Measurements from ENCODE around the gene HGFAC. TPM values are rescaled to one million over a fixed set of nuclear protein-coding genes. Genes with fewer than 3 reads are reported as not detected.

The HGFAC gene
- total RNA-seq, 1 experiment from 2014 or later, result 0.37 TPM

- Histone ChIP-seq H3K27me3 (ENCODE audit: insufficient read depth, low read length) (no peaks in the 10 kb centered on the region), H3K4me1 (ENCODE audit: insufficient read depth, low read length) (no peaks in the 10 kb centered on the region), H2BK120ac (ENCODE audit: low read depth, low read length, poor library complexity, severe bottlenecking) (no peak overlapping the region), H3K27ac (ENCODE audit: insufficient read length, low read depth, low read length) (no peak overlapping the region), H3K23ac (ENCODE audit: insufficient read length, low read depth, low read length) (no peak overlapping the region), H2AK5ac (ENCODE audit: insufficient read length, low read length) (no peak overlapping the region), H2BK5ac (ENCODE audit: insufficient read length, low read length) (no peak overlapping the region), H2BK12ac (ENCODE audit: insufficient read length, low read depth, low read length) (no peak overlapping the region), H3K4me2 (ENCODE audit: insufficient read depth, insufficient read length, low read length) (no peak overlapping the region), H4K8ac (replicated peaks; ENCODE audit: insufficient read length, low read depth, low read length) (no peak overlapping the region), H2BK20ac (ENCODE audit: low read depth, low read length, poor library complexity, severe bottlenecking) (no peak overlapping the region), H3K23me2 (ENCODE audit: insufficient read length, low read depth, low read length, poor library complexity, severe bottlenecking) (no peaks in the 10 kb centered on the region), H2BK15ac (ENCODE audit: low read depth, low read length) (no peak overlapping the region), H3K9me3 (ENCODE audit: control insufficient read depth, low read depth, low read length) (peaks cover 8% of the 10 kb centered on the region), H4K20me1 (ENCODE audit: control insufficient read depth, insufficient read depth, insufficient read length) (no peaks in the 10 kb centered on the region), H3K56ac (ENCODE audit: insufficient read length, low read depth, low read length) (no peak overlapping the region), H2AFZ (ENCODE audit: low read length) (no peak overlapping the region), H3T11ph (ENCODE audit: low read length) (no peak overlapping the region), H4K91ac (ENCODE audit: insufficient read length, low read depth, low read length) (no peak overlapping the region), H3K79me1 (ENCODE audit: insufficient read depth, low read depth, low read length, poor library complexity, severe bottlenecking) (no peaks in the 10 kb centered on the region), H3K4ac (ENCODE audit: low read depth, low read length) (no peak overlapping the region), H3K18ac (ENCODE audit: insufficient read length, low read depth, low read length) (no peak overlapping the region), H3K79me2 (ENCODE audit: insufficient read depth, low read length) (no peaks in the 10 kb centered on the region), H3K9ac (ENCODE audit: extremely low read depth, insufficient read length, low read length) (no peak overlapping the region), H4K5ac (ENCODE audit: insufficient read length, low read depth, low read length) (no peak overlapping the region), H3K14ac (ENCODE audit: insufficient read depth, low read length) (no peak overlapping the region)
- no peak overlapping the region for H3K4me3 Mint-ChIP-seq
- no peak for TF ChIP-seq CTCF (conservative IDR thresholded peaks at IDR 0.05)
- no peaks in the 10 kb centered on the region for H3K4me1 Mint-ChIP-seq
- H3K9me3 Mint-ChIP-seq, result peaks cover 10 to 15% of the 10 kb centered on the region in 2 experiments
- no peak for DNase-seq
- WGBS (ENCODE audit: extremely low coverage, insufficient read length, low lambda C conversion rate), result no CpG with 5 or more reads among the region's 22 CpGs
- peaks cover 9 to 12% (median 12%) of the 10 kb centered on the region in 3 experiments for H3K36me3 Mint-ChIP-seq (ENCODE audit: insufficient read depth in 1 of 3, low read depth in 3 of 3)
- peaks cover 6% of the 10 kb centered on the region for H3K27me3 Mint-ChIP-seq (ENCODE audit: low read depth)
- no peak overlapping the region for H3K27ac Mint-ChIP-seq
Observed at GRCh38 chr4:3401436-3402171, 40.2 kb upstream of the HGFAC start.

Data from H9 (cell line).